Thyroid gland (tissue), 4 donors: ENCODE measurements around the gene ESYT3.

ENCODE experiments used
- POLR2A ChIP-seq, 2 donors: fragments of 450-650 bp; IDR thresholded peaks; one replicate each; pipeline ENCODE4 v1.6.1; 2017; ENCODE audit warnings: antibody characterized with exemption in 2 of 2, mild to moderate bottlenecking in 2 of 2, moderate library complexity in 1 of 2
- TF ChIP-seq, protein P1 (sequence below), 6 experiments: fragments of 200-600 bp in 3 of 6; fragments of 450-650 bp in 3 of 6; sonication (generic) in 3 of 6; IDR thresholded peaks; one replicate each; pipeline ENCODE4 v1.5.1; 2016 to 2019; ENCODE audit warnings: antibody characterized with exemption in 6 of 6, mild to moderate bottlenecking in 2 of 6, inconsistent platforms in 1 of 6, moderate library complexity in 1 of 6

DNA sequence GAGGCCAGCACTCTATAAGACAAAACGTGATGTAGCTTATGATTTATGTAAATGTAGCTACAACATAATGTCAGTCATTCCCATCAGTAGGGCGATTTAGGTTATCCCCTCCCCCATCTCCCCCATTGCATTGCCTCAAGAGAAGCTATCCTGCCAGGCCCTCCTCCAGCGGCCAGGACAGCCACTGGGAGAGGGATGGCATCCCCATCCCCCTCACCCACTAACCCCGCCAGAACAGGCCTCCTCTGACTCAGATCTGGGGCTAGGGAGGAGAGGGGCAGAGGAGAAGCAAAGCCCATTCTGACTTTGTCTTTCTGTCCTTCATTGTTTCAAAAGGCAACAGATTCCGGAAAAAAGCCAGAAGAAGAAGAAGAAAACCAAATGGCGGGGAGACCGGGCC, 32.6 kb upstream of the ESYT3 start:
- TF ChIP-seq POLR2A (IDR thresholded peaks at IDR 0.05) = no peak
- TF ChIP-seq, protein P1, sequence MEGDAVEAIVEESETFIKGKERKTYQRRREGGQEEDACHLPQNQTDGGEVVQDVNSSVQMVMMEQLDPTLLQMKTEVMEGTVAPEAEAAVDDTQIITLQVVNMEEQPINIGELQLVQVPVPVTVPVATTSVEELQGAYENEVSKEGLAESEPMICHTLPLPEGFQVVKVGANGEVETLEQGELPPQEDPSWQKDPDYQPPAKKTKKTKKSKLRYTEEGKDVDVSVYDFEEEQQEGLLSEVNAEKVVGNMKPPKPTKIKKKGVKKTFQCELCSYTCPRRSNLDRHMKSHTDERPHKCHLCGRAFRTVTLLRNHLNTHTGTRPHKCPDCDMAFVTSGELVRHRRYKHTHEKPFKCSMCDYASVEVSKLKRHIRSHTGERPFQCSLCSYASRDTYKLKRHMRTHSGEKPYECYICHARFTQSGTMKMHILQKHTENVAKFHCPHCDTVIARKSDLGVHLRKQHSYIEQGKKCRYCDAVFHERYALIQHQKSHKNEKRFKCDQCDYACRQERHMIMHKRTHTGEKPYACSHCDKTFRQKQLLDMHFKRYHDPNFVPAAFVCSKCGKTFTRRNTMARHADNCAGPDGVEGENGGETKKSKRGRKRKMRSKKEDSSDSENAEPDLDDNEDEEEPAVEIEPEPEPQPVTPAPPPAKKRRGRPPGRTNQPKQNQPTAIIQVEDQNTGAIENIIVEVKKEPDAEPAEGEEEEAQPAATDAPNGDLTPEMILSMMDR (IDR thresholded peaks at IDR 0.05) = no peak
